ENCODE measurements around the gene C22orf31.
"Not testable (repeated sequence)": the region's sequence is repeated elsewhere in the genome, so short reads cannot be mapped to it uniquely, and the experiment has no call there.

C22orf31 gene

GRCh38 chr22:29053048-29053702 is 8.5 kb downstream of the C22orf31 start:
- FAIRE-seq, result no peak

- FAIRE-seq, result no peak
Measured at GRCh38 chr22:29050457-29050856, 11.2 kb downstream of the C22orf31 start.

GRCh38 chr22:29049655-29050263 is 11.9 kb downstream of the C22orf31 start:
- no peak for FAIRE-seq

DNA sequence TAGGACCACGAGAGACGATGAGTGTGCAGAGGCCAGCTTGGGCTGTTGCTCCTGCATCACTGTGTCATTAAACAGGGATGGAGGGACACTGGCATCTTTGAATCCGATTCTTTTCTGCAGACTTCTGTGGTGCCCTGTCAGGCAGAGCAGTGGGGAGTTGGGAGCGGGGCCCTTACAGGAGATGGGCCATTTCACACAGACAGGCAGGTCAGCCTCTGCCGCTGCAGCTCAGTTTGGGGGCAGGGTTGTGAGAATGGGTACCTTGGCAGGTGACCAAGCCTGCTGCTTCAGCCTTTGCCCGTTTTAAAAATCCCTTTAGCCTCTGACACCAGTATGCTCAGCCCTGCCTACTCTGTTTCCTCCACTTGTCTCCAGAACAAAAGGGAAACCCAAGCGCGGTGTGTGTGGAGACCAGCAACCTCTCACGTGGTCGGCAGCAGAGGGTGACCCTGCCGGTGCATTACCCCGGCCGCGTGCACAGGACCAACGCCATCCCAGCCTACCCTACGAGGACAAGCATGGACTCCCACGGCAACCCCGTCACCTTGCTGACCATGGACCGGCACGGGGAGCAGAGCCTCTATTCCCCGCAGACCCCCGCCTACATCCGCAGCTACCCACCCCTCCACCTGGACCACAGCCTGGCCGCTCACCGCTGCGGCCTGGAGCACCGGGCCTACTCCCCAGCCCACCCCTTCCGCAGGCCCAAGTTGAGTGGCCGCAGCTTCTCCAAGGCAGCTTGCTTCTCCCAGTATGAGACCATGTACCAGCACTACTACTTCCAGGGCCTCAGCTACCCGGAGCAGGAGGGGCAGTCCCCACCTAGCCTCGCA is 12.6 kb downstream of the C22orf31 start:
- FAIRE-seq, result no peak

DNA sequence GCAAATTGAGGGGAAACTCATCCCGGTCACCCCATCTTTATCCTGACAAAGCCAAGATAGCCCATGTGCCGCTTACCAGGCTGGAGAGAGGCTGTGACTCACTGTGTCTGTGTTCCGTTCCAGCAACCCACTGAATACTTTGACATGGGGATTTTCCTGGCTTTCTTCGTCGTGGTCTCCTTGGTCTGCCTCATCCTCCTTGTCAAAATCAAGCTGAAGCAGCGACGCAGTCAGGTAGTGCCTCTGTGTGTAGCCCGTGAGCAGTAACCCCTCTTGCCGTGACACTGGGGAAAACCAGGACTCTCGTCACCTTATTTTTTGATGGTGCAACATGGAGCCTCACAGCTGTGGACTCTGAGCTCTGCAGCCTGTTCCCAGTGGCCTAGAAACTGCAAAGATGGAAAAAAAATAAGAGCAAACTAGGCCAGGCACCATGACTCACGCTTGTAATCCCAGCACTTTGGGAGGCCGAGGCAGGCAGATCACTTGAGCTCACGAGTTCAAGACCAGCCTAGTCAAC is 16.9 kb downstream of the C22orf31 start:
- FAIRE-seq, result no peak

DNA sequence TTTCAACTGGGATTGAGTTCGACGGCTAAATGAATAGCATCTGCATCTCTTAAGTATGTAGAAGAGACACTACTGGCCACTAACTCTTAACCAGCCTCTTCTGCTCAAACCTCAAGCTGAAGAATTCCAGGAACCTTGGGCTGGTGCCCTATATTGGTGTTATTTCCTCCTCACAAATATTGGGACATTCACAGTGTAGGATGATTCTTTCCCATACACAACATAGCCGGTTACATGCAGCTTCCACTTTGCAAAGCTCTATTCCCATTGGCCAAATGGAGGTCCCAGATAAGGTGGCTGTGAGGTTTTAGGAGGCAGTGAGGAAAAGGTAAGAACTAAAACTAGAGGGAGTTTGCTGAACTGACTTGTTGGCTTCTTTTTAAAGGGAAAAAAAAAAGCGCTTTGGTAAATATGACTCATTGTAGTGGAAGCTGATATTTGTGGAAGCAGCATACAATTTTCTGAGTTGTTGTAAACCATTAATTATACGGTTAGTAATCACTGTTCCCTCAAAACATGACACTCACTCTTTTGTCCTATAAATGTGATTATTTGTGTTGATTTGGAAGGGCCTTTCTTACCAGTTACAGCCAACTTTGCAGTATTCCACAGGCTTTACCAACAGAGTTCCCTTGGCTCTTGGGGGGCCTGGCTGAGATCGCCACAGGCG is 17.6 kb downstream of the C22orf31 start:
- FAIRE-seq, result no peak

DNA sequence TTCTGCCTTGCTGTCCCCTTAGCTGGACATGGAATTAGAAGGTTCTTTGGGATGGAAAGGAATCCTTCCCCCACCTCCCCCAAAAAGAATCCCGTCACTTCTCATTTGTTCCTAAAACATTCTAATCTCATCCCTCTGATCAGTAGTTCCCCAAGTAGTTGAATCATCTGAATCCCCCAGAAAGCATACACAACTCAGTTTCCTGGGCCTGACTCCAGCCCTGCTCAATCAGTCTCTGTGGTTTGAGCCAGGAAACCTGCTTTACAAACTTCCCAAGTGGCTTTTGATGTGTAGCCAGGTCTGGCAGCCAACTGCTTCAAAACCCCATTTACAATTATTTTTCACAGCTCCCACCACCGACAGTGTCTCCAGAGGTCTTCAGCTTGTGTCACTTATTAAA is 20.2 kb downstream of the C22orf31 start:
- no peak for FAIRE-seq

DNA sequence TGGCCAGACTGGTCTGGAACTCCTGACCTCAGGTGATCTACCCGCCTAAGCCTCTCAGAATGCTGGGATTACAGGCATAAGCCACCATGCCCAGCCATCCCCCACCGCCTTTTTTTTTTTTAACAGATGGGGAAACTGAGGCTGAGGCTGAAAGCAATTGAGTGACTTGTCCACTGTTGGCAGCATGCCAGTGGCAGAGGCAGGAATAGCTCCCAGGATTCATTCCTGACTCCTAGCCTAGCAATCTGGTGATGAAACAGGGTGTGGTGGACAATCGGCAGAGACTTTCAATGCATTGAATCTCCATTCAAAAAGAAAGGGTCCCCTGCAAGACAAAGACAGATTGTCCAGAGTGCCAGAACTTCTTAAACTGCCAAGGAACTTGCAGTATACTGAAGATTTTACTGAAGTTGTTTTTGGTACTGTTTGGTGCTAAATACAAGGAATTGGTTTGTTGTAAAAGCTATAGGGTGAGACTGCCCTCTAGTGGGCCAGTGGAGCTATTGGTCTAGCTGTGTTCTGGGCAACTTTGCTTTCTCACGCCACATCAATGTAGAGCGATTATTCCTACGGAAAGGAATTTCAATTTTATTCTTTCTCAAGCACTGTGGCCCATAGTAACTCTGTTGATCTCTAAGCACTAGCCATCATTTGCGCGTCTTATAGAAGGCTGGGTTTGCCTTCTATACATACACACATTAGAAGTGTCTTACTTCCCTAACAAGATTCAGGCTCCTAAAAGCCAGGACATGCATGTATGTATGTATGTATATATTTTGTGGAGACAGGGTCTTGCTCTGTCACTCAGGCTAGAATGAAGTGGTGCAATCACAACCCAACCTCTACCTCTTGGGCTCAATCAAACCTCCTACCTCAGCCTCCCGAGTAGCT is 21.0 kb downstream of the C22orf31 start:
- peak; percentile 41 for FAIRE-seq

- not testable (repeated sequence) for FAIRE-seq
Measured at GRCh38 chr22:29039684-29040083, 21.9 kb downstream of the C22orf31 start.

DNA sequence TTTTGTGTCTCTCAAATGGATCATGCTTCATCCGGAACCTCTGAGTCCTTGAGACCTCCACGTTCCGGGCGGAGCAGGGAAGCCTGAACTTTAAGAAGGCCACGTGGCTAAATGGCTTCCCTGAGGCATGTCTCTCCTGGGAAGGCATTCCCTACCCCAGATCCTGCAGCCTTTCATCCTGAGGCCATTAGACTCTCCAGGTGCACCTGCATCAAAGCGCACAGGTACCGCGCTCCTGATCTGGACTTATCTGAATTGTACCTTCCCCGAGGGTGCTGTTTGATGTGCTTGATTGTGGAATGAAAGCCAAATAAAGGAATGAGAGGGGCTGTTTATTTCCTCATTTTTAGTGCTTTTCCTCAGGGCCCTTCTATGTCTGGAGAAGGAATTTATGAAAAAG is 22.5 kb downstream of the C22orf31 start:
- no peak for FAIRE-seq

- no peak for FAIRE-seq
Measured at GRCh38 chr22:29037340-29037932, 24.2 kb downstream of the C22orf31 start.

DNA sequence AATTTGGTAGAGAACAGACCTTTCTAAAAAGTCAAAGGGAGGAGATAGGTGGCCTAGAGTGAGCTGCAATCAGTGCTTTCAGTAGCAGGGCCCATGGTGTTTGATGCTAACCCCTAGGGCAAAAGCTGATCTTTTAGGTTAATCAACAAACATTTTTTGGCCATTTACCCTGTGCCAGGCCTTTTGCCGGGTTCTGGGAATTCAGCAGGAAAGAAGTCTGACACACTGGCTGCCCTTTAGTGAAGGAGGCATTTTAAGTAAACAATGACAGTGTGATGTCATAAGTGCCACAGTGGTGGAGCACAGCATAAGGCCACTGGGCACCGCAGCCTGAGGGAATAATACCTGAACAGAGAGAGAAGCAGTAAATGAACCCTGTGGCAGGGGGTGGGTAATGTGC is 29.0 kb downstream of the C22orf31 start:
- no peak for FAIRE-seq

DNA sequence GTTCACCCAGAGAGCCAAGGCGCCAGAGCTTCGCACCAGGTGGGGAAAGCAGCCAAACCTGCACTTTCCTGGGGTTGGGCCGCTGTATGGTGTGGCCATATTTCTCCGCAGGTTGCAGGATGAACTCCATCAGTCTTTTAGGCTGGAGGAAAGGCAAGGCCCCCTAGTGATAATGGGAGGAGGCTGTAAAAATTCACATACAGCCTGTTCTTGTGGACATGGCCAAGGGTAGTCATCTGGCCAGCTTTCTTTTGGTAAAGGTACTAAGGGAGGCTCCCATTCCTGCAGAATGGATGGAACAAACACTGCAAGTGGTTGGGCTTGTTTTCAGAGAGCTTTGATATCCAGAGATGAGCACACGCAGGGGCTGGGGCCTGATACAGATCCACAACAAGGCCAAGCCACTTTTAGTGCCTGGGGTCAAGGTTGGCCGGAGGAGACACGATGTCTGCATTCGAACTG is 29.6 kb downstream of the C22orf31 start:
- FAIRE-seq, result no peak

DNA sequence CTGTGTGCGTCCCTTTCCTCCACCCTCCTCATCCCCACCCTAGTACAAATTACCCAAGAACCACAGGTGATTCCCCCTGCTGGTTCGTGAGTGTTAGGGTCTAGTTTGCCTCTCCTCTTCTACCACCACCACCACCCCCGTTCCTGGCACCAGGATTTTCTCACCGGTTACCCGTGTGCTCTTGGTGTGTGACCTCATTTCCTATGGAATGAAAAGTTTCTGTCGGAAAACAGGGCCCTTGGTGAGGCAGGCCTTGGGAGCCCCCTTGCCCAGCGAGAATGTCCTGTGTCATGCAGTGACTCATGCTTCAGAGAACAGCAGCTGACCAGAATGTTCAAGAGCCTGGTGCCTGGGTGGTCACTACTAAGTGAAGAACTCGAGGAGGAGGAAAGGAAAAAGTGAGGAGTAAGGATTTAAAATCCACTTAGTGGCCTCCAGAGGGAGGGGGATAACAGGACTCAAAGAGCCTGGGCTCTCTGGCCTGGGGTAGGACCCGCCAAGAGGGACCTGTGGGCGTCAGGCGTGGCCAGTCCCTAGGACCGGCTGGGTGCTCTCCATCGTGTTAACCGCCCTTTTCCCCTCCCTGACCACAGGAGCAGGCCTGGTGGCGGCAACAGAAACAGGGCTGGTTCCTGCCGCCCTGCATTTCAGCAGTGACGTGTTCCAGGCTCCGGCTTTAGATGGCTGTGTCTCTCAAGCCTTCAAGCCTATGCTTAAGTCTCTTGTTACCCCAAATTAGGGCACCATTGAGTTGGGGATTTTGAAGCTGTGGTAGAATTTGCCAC is 30.2 kb downstream of the C22orf31 start:
- peak; percentile 57 for FAIRE-seq

- FAIRE-seq, result no peak
Measured at GRCh38 chr22:29030618-29031226, 30.9 kb downstream of the C22orf31 start.

GRCh38 chr22:29030016-29030617 is 31.5 kb downstream of the C22orf31 start:
- FAIRE-seq, result no peak

DNA sequence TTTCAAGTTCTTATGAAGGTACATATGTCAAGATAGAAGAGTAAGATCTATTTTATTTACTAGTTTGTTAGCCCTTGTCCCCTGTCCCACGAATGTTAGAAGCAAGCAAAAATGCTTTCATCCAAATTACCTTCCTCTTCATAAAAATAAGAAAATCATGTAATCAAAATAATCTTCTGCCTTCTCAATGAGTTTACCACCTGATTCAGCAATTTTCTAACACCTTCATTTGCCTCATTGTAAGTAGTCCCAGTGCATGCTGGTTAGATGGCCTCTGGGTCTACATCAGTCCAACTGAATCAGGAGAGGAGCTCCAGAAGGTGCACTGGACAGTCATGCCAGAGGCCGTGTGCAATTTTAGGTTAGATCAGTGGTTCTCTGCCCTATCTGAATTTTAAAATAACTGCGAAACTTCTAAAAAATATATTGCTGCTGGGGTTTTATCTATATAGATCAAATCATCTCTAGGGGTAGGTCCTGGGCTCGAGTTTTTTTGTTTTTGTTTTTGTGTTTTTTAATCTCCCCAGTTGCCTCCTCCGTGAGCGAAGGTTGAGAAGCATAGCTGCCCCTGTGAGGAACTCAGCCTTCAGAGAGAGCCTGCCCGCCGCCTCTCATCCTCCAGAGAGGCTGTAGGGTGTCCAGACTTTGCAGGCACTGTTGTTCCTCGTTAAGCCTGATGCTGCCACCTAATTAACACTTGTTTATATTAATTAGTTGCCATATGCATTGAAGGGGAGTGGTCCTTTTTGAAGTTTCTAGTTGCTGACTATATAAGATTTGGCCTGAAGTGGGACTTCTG is 32.2 kb downstream of the C22orf31 start:
- no peak for FAIRE-seq

DNA sequence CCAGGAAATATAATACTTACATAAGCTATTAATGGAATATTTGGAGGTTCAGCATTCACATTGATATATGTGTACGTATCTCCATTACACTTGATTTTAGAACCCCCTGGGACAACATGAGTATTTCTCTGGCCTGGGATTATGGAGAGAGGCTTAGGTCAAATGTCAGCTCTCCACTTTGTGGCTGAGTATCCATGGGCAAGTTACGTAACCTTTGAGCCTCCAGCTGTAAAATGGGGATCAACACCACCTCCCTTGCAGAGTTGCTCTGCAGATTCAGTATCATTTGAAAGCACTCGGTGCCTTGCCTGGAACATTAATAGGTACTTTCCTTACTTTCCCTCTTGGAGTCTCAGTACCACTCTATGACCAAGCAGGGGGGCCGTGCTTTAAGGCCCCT is 33.2 kb downstream of the C22orf31 start:
- no peak for FAIRE-seq

- FAIRE-seq, result no peak
Measured at GRCh38 chr22:29026579-29026978, 35.1 kb downstream of the C22orf31 start.
